ENCODE measurements around the gene SH3D21. TPM values are rescaled to one million over a fixed set of nuclear protein-coding genes. Genes with fewer than 3 reads are reported as not detected.

SH3D21 gene
- total and polyA plus RNA-seq, 10 of the 15 experiments (the other 5 are each of a cell fraction or from before 2014, with no cell fraction given): 0.06 to 5.9 (median 2.4) TPM

GRCh38 chr1:36324353-36324703 lies 18.2 kb downstream of the SH3D21 start:
- POLR2A ChIA-PET: interaction anchor here (0.5 to 1.3 kb wide), 2 partner anchors 16 to 18 kb away, joined by 4 to 5 read pairs; partner anchors contain the start of gene SH3D21
- RAD21 ChIA-PET (ENCODE audit: unreplicated experiment): interaction anchor here (0.8 to 1.9 kb wide), 5 partner anchors 18 to 89 kb away, joined by 3 to 5 read pairs (median 3); partner anchors contain the start of gene SH3D21
- SMC1A ChIA-PET (ENCODE audit: uncharacterized antibody, unreplicated experiment): interaction anchor here (0.6 to 1.8 kb wide), 6 partner anchors 12 to 349 kb away, joined by 3 to 5 read pairs (median 3); no protein-coding TSS in a partner anchor
- H3K36me3 ChIP-seq (ENCODE audit: control insufficient read depth in 2 of 2, insufficient read depth in 2 of 2, low read length in 1 of 2): no peaks in the 10 kb centered on the region
- no peak overlapping the region for H3K9ac ChIP-seq (ENCODE audit: control insufficient read depth, insufficient read depth, low read length)
- ATAC-seq (no peak), FAIRE-seq (no peak), DNase-seq (ENCODE audit: low read depth, low spot score) (no peak)
- H3K27me3 ChIP-seq (replicated peaks in 1 of 2; ENCODE audit: control insufficient read depth in 2 of 2, insufficient read depth in 2 of 2, low read length in 1 of 2): no peaks in the 10 kb centered on the region
- 24% methylated on average over 9 of the region's 9 CpGs for WGBS (ENCODE audit: insufficient coverage, insufficient replicate concordance, low lambda C conversion rate, missing lambda C conversion rate)
- peak overlapping the region; percentile 97 for H3K4me2 ChIP-seq (ENCODE audit: control insufficient read depth, insufficient read depth)
- no TSS peak for BruUV-seq (replicated peaks)
- H3K27ac ChIP-seq (ENCODE audit: control insufficient read depth, insufficient read depth): no peak overlapping the region
- H2AFZ ChIP-seq (ENCODE audit: control insufficient read depth, low read depth, low read length): no peak overlapping the region
- H3K79me2 ChIP-seq (ENCODE audit: control insufficient read depth, insufficient read depth, low read length): no peaks in the 10 kb centered on the region
- intact Hi-C loops (cut with micrococcal nuclease; ENCODE audit: unreplicated experiment): no loop called here
- H4K20me1 ChIP-seq (ENCODE audit: control insufficient read depth, insufficient read depth): no peaks in the 10 kb centered on the region
- CTCF ChIA-PET: interaction anchor here (1.0 to 1.7 kb wide), 6 partner anchors 18 to 175 kb away, joined by 3 to 10 read pairs (median 4); partner anchors contain the start of genes SH3D21 and TRAPPC3
- peaks cover 24% of the 10 kb centered on the region for H3K4me1 ChIP-seq (ENCODE audit: control insufficient read depth, insufficient read depth, low read length)
- H3K4me3 ChIP-seq: no peak overlapping the region; the same call in 1 of the 2 replicates
- in situ Hi-C loops (cut with MboI): no loop called here
- no peaks in the 10 kb centered on the region for H3K9me3 ChIP-seq (replicated peaks; ENCODE audit: control insufficient read depth, insufficient read depth, low read length)
- TF ChIP-seq CEBPZ (IDR thresholded peaks at IDR 0.05; ENCODE audit: low read depth, low read length) (no peak), CREB1 (IDR thresholded peaks at IDR 0.05; ENCODE audit: low read depth) (no peak), ZBTB33 (IDR thresholded peaks at IDR 0.05) (no peak), CBX5 (IDR thresholded peaks at IDR 0.05; ENCODE audit: low read depth) (no peak), REST (IDR thresholded peaks at IDR 0.05; ENCODE audit: low read depth, low read length) (no peak), E2F4 (IDR thresholded peaks at IDR 0.05; ENCODE audit: low read depth, low read length) (no peak), POU2F2 (IDR thresholded peaks at IDR 0.05; ENCODE audit: borderline replicate concordance, low read depth, low read length) (no peak), SP1 (IDR thresholded peaks at IDR 0.05; ENCODE audit: low read depth, low read length) (no peak), ZBED1 (IDR thresholded peaks at IDR 0.05; ENCODE audit: borderline replicate concordance) (no peak), MLLT1 (IDR thresholded peaks at IDR 0.05) (no peak)
